GM21786 (cell line): ENCODE data around the gene OR6B2.
"Not testable (repeated sequence)": the region's sequence is repeated elsewhere in the genome, so short reads cannot be mapped to it uniquely, and the experiment has no call there.

Source experiments
- ATAC-seq: cut with Tn5 transposase; IDR thresholded peaks from one replicate; pipeline ENCODE4 v1.9.1; 2021; ENCODE audit not compliant: unreplicated experiment

OR6B2 gene

GRCh38 chr2:240030379-240031094 is at the start of gene OR6B2:
TSS of gene OR6B2 (minus strand) at chr2:240030429. CDS start at chr2:240030429, 0 bp downstream.
- no peak for ATAC-seq

- no peak for ATAC-seq
Measured at GRCh38 chr2:240078631-240079030, 48.4 kb upstream of the OR6B2 start.

GRCh38 chr2:240077442-240077841 is 47.2 kb upstream of the OR6B2 start:
- no peak for ATAC-seq

- no peak for ATAC-seq
Measured at GRCh38 chr2:240074545-240074944, 44.3 kb upstream of the OR6B2 start.

GRCh38 chr2:240070907-240071306 is 40.7 kb upstream of the OR6B2 start:
- ATAC-seq = no peak

- no peak for ATAC-seq
Measured at GRCh38 chr2:240069829-240070228, 39.6 kb upstream of the OR6B2 start.

- no peak for ATAC-seq
Measured at GRCh38 chr2:240068193-240068592, 38.0 kb upstream of the OR6B2 start.

GRCh38 chr2:240066489-240066888 is 36.3 kb upstream of the OR6B2 start:
- no peak for ATAC-seq

- ATAC-seq = no peak
Measured at GRCh38 chr2:240064898-240065297, 34.7 kb upstream of the OR6B2 start.

GRCh38 chr2:240060977-240061591 is 30.9 kb upstream of the OR6B2 start:
- no peak for ATAC-seq

GRCh38 chr2:240056678-240057077 is 26.4 kb upstream of the OR6B2 start:
- ATAC-seq = no peak

- no peak for ATAC-seq
Measured at GRCh38 chr2:240055177-240055917, 25.1 kb upstream of the OR6B2 start.

GRCh38 chr2:240053173-240054155 is 23.2 kb upstream of the OR6B2 start, which contains the start of gene OR6B3:
TSS of gene OR6B3 (minus strand) at chr2:240053521.
- ATAC-seq = no peak

GRCh38 chr2:240052524-240052923 is 22.3 kb upstream of the OR6B2 start:
- ATAC-seq = no peak

GRCh38 chr2:240051697-240052096 is 21.5 kb upstream of the OR6B2 start:
- ATAC-seq = no peak

GRCh38 chr2:240050278-240050677 is 20.0 kb upstream of the OR6B2 start:
- ATAC-seq = no peak

- ATAC-seq = no peak
Measured at GRCh38 chr2:240048237-240048636, 18.0 kb upstream of the OR6B2 start.

- ATAC-seq = no peak
Measured at GRCh38 chr2:240045098-240045497, 14.9 kb upstream of the OR6B2 start.

GRCh38 chr2:240044096-240044495 is 13.9 kb upstream of the OR6B2 start:
- not testable (repeated sequence) for ATAC-seq

GRCh38 chr2:240043279-240043989 is 13.2 kb upstream of the OR6B2 start:
- ATAC-seq = no peak
